Measurements from ENCODE around the gene ABR.

Gene ABR

GRCh38 chr17:967122-967521, 212.7 kb downstream of the ABR start:
- H3K27ac ChIP-seq, result no peak overlapping the region

GRCh38 chr17:965311-965989, 214.3 kb downstream of the ABR start:
- H3K4me3 ChIP-seq, result no peak overlapping the region
- no peak overlapping the region for H3K27ac ChIP-seq

More at GRCh38 chr17:967122-967521, 212.7 kb downstream of the ABR start:
- H3K4me3 ChIP-seq, result no peak overlapping the region

GRCh38 chr17:964876-965275, 214.9 kb downstream of the ABR start:
- no peak overlapping the region for H3K4me3 ChIP-seq
- H3K27ac ChIP-seq, result no peak overlapping the region

GRCh38 chr17:962670-963069, 217.1 kb downstream of the ABR start:
- no peak overlapping the region for H3K4me3 ChIP-seq
- H3K27ac ChIP-seq, result no peak overlapping the region

GRCh38 chr17:962166-962565, 217.6 kb downstream of the ABR start:
- no peak overlapping the region for H3K4me3 ChIP-seq
- H3K27ac ChIP-seq, result no peak overlapping the region

DNA sequence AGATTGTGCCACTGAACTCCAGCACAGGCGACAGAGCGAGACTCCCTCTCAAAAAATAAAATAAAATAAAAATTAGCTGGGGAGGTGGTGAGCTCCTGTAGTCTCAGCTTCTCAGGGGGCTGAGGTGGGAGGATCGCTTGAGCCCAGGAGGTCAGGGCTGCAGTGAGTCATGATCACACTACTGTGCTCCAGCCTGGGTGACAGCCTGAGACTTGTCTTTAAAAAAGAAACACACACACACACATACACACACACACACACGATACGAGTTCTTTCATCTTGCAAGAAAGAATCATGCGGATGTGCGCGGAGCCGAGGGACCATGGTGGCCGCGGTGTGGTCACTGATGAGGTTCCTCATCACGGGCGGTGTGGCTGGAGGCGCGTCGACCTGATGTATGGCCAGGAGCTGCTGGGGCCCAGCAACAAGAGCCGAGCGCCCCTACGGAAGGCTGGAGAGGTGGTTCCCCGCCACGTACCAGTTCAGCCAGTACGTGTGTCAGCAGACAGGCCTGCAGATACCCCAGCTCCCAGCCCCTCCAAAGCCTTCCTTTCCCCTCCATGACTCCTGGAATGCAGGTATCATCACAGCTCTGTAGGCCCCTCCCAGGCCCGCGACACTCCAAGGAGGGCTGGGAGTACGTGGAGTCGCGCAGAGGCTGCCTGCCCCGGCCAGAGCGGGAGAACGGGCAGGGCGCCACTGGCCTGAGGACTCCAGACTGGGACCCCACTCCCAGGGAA, 220.9 kb downstream of the ABR start:
- Histone ChIP-seq H3K27ac (no peak overlapping the region), H3K4me3 (no peak overlapping the region)

DNA sequence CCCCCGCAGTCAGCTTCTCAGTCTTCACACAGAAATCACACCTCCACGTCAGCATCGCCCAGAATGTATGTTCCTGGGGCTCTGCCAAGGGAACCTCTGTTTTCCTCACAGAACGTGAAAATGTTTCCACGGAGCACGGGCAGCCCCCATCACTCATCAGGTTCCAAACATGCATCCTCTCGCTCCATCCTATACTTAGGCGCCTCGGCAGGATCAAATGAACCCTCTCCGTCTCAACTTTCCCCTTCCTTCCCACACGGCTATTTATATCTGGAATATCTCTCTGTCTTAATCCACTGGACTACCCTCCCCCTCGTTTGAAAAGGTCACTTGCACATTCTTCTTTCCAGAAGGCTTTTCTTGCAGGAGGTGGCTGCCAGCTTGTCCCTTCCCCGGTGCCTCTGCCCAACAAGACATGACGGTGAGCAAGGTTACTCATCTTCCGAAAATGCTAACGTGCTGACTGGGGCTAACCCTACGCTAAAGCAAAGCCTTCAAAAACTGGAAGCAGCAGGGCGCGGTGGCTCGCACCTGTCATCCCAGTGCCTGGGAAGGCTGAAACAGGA, 221.8 kb downstream of the ABR start:
- Histone ChIP-seq H3K4me3 (no peak overlapping the region), H3K27ac (no peak overlapping the region)

GRCh38 chr17:956905-957304, 222.9 kb downstream of the ABR start:
- Histone ChIP-seq H3K27ac (no peak overlapping the region), H3K4me3 (no peak overlapping the region)

DNA sequence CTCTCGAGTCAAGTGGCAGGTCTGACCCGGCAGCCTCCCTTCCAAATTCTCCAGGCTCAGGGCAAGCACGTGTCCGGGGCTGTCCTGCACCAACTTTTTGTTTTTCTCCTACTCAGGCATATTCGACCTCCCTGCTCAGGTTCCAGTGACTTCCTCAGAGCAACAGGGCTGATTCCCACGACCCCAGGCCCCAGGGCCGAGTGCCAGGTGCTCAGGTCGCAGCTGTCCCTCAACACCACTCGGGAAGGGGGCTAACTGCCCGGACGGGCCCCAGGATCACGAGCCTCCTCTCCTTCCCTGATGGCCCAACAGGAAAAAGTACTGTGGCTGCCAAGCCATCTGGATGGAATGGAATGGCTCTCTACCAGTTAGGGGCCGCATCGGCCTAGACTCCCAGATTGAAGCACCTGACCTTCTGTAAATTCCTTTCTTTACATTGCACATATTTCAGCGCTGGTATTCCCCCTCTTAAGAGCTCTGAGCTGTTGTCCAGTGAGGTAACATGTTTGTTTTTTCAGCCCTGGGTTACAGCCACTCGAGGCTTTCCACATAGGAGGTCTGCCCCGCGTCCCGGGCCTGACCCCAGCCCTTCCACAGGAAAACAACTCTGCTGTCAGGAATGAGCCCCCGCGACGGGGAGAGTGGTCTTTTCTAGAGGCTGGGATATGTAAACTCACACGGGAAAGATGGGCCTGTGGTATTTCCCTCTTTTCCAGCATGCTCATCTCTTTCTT, 225.2 kb downstream of the ABR start:
- peak overlapping the region in 1 of 21 experiments; percentile 12 for H3K27ac ChIP-seq
- no peak overlapping the region for H3K4me3 ChIP-seq

- Histone ChIP-seq H3K4me3 (no peak overlapping the region), H3K27ac (no peak overlapping the region)
Measured at GRCh38 chr17:953767-954166, 226.0 kb downstream of the ABR start.
